Loucy (cell line): ENCODE data around the gene CXCL3.

ENCODE experiments used
- H2AFZ ChIP-seq: fragments of 200-600 bp; sonication (generic); 2 replicates; pipeline ENCODE4 v1.6.0; 2016; ENCODE audit warnings: antibody characterized with exemption, mild to moderate bottlenecking, low read length, moderate library complexity
- H3F3A ChIP-seq: fragments of 200-600 bp; 2 replicates; pipeline ENCODE4 v1.6.0; 2016; ENCODE audit warnings: antibody characterized with exemption, low read depth, mild to moderate bottlenecking
- H3K27me3 ChIP-seq: fragments of 200-600 bp; sonication (generic); 2 replicates; pipeline ENCODE4 v1.6.1; 2014; ENCODE audit warnings: low read length, mild to moderate bottlenecking; ENCODE audit not compliant: insufficient read depth, poor library complexity, severe bottlenecking
- H3K36me3 ChIP-seq: fragments of 200-600 bp; sonication (generic); 2 replicates; pipeline ENCODE4 v1.6.1; 2016; ENCODE audit warnings: low read length; ENCODE audit not compliant: insufficient read depth
- H3K4me1 ChIP-seq: fragments of 200-600 bp; sonication (generic); 2 replicates; pipeline ENCODE4 v1.5.1; 2014; ENCODE audit warnings: low read length, mild to moderate bottlenecking; ENCODE audit not compliant: insufficient read depth, poor library complexity, severe bottlenecking
- H3K4me2 ChIP-seq: fragments of 200-600 bp; sonication (generic); 2 replicates; pipeline ENCODE4 v1.6.0; 2014; ENCODE audit warnings: antibody characterized with exemption, low read length, low read depth, mild to moderate bottlenecking; ENCODE audit not compliant: poor library complexity, severe bottlenecking
- H3K4me3 ChIP-seq: fragments of 200-600 bp; sonication (generic); 2 replicates; pipeline ENCODE4 v1.5.1; 2014; ENCODE audit warnings: low read length, mild to moderate bottlenecking, mixed read lengths; ENCODE audit not compliant: poor library complexity, severe bottlenecking
- H3K79me2 ChIP-seq: fragments of 200-600 bp; sonication (generic); 2 replicates; pipeline ENCODE4 v1.6.1; 2014; ENCODE audit warnings: low read length; ENCODE audit not compliant: insufficient read depth
- H3K9ac ChIP-seq: fragments of 200-600 bp; sonication (generic); 2 replicates; pipeline ENCODE4 v1.6.0; 2014; ENCODE audit warnings: mild to moderate bottlenecking, low read depth, low read length, moderate library complexity; ENCODE audit not compliant: poor library complexity, severe bottlenecking
- H3K9me2 ChIP-seq: fragments of 200-600 bp; sonication (generic); replicated peaks from 2 replicates; pipeline ENCODE4 v1.6.1; 2016; ENCODE audit warnings: low read depth, low read length, mixed read lengths
- H3K9me3 ChIP-seq: fragments of 200-600 bp; sonication (generic); 2 replicates; pipeline ENCODE4 v1.6.1; 2014; ENCODE audit warnings: mild to moderate bottlenecking, antibody characterized with exemption, low read length, low read depth; ENCODE audit not compliant: insufficient read depth
- H4K20me1 ChIP-seq: fragments of 200-600 bp; sonication (generic); 2 replicates; pipeline ENCODE4 v1.6.0; 2014; ENCODE audit warnings: antibody characterized with exemption, low read length, mild to moderate bottlenecking; ENCODE audit not compliant: insufficient read depth, poor library complexity, severe bottlenecking
- CTCF ChIP-seq: fragments of 200-600 bp; sonication (generic); conservative IDR thresholded peaks from 2 replicates; pipeline ENCODE4 v1.5.1; 2014; ENCODE audit warnings: mild to moderate bottlenecking, antibody characterized with exemption, low read length
- EZH2phosphoT487 ChIP-seq: fragments of 200-600 bp; IDR thresholded peaks from 2 replicates; pipeline ENCODE4 v1.6.1; 2018; ENCODE audit warnings: antibody characterized with exemption, mild to moderate bottlenecking, moderate library complexity, borderline replicate concordance

The CXCL3 gene

GRCh38 chr4:74004668-74005067 lies 33.8 kb downstream of the CXCL3 start:
- no peak overlapping the region for H3K4me2 ChIP-seq
- no peaks in the 10 kb centered on the region for H3K27me3 ChIP-seq
- no peaks in the 10 kb centered on the region for H3K9me2 ChIP-seq
- no peaks in the 10 kb centered on the region for H3K79me2 ChIP-seq
- H2AFZ ChIP-seq: no peak overlapping the region
- no peak overlapping the region for H3K9ac ChIP-seq
- no peak for TF ChIP-seq EZH2phosphoT487
- no peak for TF ChIP-seq CTCF
- H3K4me3 ChIP-seq: no peak overlapping the region
- H4K20me1 ChIP-seq: no peaks in the 10 kb centered on the region
- no peaks in the 10 kb centered on the region for H3K4me1 ChIP-seq
- H3F3A ChIP-seq: no peaks in the 10 kb centered on the region
- H3K36me3 ChIP-seq: no peaks in the 10 kb centered on the region
- H3K9me3 ChIP-seq: no peaks in the 10 kb centered on the region

- H3K9me2 ChIP-seq: no peaks in the 10 kb centered on the region
- H3K4me1 ChIP-seq: no peaks in the 10 kb centered on the region
- no peak overlapping the region for H3K9ac ChIP-seq
- H3K4me3 ChIP-seq: no peak overlapping the region
- no peak overlapping the region for H3K4me2 ChIP-seq
- H2AFZ ChIP-seq: no peak overlapping the region
- H3K27me3 ChIP-seq: no peaks in the 10 kb centered on the region
- TF ChIP-seq EZH2phosphoT487: no peak
- TF ChIP-seq CTCF: no peak
- H3K36me3 ChIP-seq: no peaks in the 10 kb centered on the region
- H3K79me2 ChIP-seq: no peaks in the 10 kb centered on the region
- H3F3A ChIP-seq: no peaks in the 10 kb centered on the region
- no peaks in the 10 kb centered on the region for H4K20me1 ChIP-seq
- H3K9me3 ChIP-seq: no peaks in the 10 kb centered on the region
These were observed 38.2 kb downstream of the CXCL3 start for GRCh38 chr4:74000301-74000700.

GRCh38 chr4:73998040-73999011 lies 40.2 kb downstream of the CXCL3 start, which contains the start of gene CXCL5:
Gene CXCL5, minus strand, starts transcription at chr4:73998677. Its CDS starts 96 bp downstream, at chr4:73998581.
- Histone ChIP-seq H3K4me2 (no peak within 1 kb of the TSS), H3K9ac (no peak within 1 kb of the TSS), H3K27me3 (no peaks in the 10 kb centered on the region), H3K4me1 (no peaks in the 10 kb centered on the region), H3F3A (no peaks in the 10 kb centered on the region), H2AFZ (no peak within 1 kb of the TSS), H3K9me2 (no peaks in the 10 kb centered on the region), H3K79me2 (no peaks in the 10 kb centered on the region), H4K20me1 (no peaks in the 10 kb centered on the region), H3K4me3 (no peak within 1 kb of the TSS), H3K9me3 (no peaks in the 10 kb centered on the region), H3K36me3 (no peaks in the 10 kb centered on the region)
- TF ChIP-seq EZH2phosphoT487 (no peak), CTCF (no peak)
